WTC11 (cell line): ENCODE data around the gene POLR2A.

Experiments used
- MYBL2 ChIP-seq: sonication (generic); formaldehyde crosslinking; IDR thresholded peaks from 2 replicates; pipeline ENCODE4 v1.8.1; 2023; ENCODE audit warnings: mild to moderate bottlenecking, moderate library complexity, missing genetic modification reagents
- TF ChIP-seq, protein P1 (sequence below): fragments of 200-600 bp; IDR thresholded peaks from 2 replicates; pipeline ENCODE4 v1.8.0; 2022; ENCODE audit warnings: antibody characterized with exemption
- TF ChIP-seq, protein P2 (sequence below): sonication (generic); formaldehyde crosslinking; IDR thresholded peaks from 2 replicates; pipeline ENCODE4 v1.8.0; 2022; ENCODE audit warnings: mild to moderate bottlenecking, missing genetic modification reagents
- TF ChIP-seq, protein P3 (sequence below): fragments of 250-450 bp; sonication (Bioruptor Pico); conservative IDR thresholded peaks from 2 replicates; pipeline ENCODE4 v1.9.0; 2021; ENCODE audit warnings: mild to moderate bottlenecking

DNA sequence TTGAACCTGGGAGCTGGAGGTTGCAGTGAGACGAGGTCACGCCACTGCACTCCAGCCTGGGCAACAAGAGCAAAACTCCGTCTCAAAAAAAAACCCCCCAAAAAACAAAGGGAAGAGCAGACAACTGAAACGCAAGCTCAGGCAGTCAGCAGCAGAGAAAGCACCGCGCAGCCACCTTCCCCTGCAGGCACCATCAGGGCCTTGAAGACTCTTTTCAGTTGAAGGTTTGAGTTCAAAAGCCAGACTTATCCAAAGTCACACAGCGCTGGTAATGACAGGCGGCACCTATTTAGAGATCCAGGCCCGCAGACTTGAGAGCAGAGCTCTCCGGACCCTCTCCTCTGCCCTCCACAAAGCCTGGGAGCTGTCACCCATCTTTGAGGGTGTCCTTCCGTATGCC, 15.9 kb upstream of the POLR2A start:
- TF ChIP-seq MYBL2 (CRISPR knock-in tag), result no peak
- TF ChIP-seq, protein P1, sequence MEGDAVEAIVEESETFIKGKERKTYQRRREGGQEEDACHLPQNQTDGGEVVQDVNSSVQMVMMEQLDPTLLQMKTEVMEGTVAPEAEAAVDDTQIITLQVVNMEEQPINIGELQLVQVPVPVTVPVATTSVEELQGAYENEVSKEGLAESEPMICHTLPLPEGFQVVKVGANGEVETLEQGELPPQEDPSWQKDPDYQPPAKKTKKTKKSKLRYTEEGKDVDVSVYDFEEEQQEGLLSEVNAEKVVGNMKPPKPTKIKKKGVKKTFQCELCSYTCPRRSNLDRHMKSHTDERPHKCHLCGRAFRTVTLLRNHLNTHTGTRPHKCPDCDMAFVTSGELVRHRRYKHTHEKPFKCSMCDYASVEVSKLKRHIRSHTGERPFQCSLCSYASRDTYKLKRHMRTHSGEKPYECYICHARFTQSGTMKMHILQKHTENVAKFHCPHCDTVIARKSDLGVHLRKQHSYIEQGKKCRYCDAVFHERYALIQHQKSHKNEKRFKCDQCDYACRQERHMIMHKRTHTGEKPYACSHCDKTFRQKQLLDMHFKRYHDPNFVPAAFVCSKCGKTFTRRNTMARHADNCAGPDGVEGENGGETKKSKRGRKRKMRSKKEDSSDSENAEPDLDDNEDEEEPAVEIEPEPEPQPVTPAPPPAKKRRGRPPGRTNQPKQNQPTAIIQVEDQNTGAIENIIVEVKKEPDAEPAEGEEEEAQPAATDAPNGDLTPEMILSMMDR, result no peak
- TF ChIP-seq, protein P2, sequence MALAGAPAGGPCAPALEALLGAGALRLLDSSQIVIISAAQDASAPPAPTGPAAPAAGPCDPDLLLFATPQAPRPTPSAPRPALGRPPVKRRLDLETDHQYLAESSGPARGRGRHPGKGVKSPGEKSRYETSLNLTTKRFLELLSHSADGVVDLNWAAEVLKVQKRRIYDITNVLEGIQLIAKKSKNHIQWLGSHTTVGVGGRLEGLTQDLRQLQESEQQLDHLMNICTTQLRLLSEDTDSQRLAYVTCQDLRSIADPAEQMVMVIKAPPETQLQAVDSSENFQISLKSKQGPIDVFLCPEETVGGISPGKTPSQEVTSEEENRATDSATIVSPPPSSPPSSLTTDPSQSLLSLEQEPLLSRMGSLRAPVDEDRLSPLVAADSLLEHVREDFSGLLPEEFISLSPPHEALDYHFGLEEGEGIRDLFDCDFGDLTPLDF, result no peak
- TF ChIP-seq, protein P3, sequence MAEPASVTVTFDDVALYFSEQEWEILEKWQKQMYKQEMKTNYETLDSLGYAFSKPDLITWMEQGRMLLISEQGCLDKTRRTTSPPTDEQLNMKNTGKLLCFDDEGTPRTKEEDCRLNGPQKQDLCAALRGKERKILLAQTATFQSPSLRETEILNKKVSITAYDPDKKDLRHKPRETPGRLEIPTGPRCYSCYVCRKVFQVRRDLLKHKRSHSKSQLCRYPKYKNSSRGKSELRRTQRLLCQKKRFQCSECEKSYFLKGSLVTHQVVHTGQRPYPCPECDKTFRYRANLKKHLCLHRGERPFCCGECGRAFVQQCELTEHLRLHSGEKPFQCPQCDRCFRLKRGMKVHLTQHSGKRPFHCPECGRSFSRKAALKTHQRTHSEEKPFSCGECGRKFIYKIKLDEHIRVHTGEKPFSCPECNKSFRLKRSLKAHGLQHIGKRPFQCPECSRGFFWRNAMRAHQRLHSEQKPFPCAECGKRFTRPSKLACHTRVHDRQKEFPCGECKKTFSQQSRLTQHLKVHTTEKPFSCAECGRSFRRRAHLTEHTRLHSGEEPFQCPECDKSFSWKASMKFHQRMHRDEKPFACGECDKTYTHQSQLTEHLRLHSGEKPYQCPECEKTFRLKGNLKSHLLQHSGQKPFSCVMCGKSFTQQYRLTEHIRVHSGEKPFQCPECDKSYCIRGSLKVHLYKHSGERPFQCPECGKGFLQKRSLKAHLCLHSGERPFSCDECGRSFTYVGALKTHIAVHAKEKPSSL (CRISPR knock-in tag), result no peak
